Medulla oblongata (tissue), 1 donor: ENCODE results near the gene SMAD5.

Experiments
- DNase-seq: peaks from one replicate; pipeline ENCODE4 v3.0.0-alpha.2; 2015; ENCODE audit errors: extremely low spot score

The SMAD5 gene

DNA sequence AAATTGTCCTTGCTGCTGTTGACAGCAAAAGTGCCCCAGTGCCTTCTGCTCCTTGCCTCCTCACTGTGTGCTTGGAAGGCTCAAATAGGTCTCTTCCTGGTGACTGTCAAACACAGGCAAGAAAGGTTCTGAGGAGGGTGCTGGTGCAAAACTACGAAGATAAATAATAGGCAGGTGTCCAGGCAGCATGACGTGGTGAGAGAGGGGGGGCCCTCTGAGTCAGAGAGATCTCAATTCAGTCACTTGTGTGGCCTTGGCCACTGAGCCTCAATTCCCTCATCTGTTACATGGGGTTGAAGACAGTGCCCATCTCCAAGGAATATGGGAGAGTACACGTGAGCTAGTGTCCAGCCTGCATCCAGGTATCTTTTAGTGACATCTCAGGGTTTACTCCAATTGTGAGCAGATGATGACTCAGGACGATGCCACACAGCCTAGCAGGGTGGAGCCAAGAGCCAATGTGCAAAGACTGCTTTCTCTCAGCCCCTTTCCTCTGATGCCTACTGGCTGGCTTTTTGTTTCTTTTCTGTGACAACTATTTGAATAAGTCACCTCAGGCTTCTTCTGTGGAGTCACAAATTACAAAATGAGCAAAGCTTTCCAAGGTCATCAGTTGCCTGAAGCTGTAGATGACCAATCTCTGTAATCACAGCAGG, 90.1 kb downstream of the SMAD5 start:
- no peak for DNase-seq

DNA sequence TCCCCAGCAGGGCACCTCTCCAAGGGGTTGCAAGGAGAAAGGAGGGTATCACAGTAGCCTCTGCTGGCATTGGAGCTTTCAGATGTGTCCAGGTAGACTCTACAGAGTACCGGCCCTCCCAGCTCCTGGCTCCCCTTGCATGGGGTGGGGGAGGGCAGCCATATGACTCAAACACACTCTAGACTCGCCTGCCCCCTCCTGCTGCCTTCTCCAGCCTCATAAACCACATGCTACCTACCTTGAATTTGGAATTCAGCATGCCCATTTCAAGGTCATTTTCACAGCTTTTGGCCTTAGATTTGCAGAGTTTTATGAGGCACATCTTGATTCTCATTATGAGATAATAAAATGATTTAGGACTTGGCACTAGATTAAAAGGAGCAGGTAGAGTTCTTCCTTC, 93.2 kb downstream of the SMAD5 start:
- DNase-seq = no peak

DNA sequence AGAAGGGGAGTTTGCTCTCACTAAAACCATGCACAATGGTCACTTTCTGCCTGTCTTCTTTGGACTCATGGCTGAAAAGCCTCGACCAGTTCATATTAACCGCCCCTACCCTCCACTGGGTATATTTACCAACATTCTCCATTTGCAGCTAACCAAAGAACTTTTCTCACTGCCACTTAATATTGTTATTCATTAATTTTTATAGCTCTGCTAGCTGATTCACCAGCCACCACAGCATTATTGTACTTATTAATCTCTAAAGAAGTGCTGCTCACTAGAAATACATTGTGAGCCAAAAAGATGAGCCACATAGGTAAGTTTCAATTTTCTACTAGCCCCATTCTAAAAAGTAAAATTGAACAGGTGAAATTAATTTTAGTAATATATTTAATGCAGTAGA, 93.8 kb downstream of the SMAD5 start:
- no peak for DNase-seq

GRCh38 chr5:136228136-136228757, 95.6 kb downstream of the SMAD5 start:
- DNase-seq = no peak

GRCh38 chr5:136230176-136230575, 97.5 kb downstream of the SMAD5 start:
- no peak for DNase-seq

GRCh38 chr5:136232316-136232715, 99.7 kb downstream of the SMAD5 start:
- DNase-seq = no peak
